ENCODE results near the gene CFAP46.
"Not testable (repeated sequence)": the region's sequence is repeated elsewhere in the genome, so short reads cannot be mapped to it uniquely, and the experiment has no call there.

CFAP46 gene

GRCh38 chr10:132847416-132847777 lies 95.0 kb downstream of the CFAP46 start:
- intact Hi-C loops (cut with DNase I; ENCODE audit: low total_unique reads), result no loop called here
- H3K9me3 ChIP-seq, result peaks cover 0 to 11% (median 11%) of the 10 kb centered on the region in 3 donors
- H3K36me3 ChIP-seq, result no peaks in the 10 kb centered on the region
- no peak for TF ChIP-seq CTCF (IDR thresholded peaks at IDR 0.05)
- no peak overlapping the region for H3K4me3 ChIP-seq
- peak in 1 of 2 donors; percentile 59 for DNase-seq
- H3K27me3 ChIP-seq, result peaks cover 0 to 63% of the 10 kb centered on the region in 2 donors
- H3K4me1 ChIP-seq, result peaks cover 0 to 4% (median 2%) of the 10 kb centered on the region in 4 donors
- no peak overlapping the region for H3K27ac ChIP-seq

DNA sequence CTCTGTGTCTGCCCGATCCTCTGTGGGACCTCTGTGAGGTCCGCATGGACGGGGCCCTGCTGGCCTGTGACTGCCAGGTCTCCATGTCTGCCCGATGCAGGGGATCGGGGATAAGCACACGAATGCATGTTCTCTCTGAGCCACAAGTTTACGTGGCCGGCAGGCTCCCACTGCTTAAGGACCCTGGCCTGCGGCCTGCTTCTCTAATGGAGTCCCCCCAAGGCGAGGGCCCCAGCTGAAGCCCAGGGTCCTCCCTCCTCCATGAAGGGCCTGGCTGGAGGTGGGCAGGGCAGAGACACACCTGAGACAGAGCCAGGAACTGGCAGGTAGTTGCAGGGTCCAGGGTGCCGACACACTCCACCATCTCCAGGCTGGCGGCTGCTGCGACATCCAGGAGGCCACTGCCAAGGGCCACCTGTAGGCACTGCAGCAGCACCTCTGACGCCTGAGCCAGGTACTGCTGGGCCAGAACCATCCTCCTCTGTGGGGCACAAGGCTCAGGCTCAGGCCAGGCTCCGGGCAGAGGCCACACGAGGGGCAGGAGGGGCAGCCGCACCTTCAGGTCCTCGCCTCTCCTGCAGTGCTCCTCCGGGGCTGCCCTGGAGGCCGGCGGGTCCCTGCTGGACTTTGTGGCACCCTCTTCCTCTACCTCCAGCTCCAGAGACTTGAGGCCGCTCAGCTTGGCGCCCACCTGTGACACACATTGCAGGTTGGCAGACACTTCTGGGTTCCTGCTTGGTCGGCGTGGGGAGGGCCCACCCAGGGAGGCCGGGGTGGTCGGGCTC lies 95.5 kb downstream of the CFAP46 start:
- H3K36me3 ChIP-seq, result no peaks in the 10 kb centered on the region
- intact Hi-C loops (cut with DNase I; ENCODE audit: low total_unique reads), result no loop called here
- H3K27me3 ChIP-seq, result peaks cover 0 to 67% of the 10 kb centered on the region in 2 donors
- DNase-seq, result peak in 1 of 2 donors; percentile 59
- H3K9me3 ChIP-seq, result peaks cover 0 to 17% (median 17%) of the 10 kb centered on the region in 3 donors
- TF ChIP-seq CTCF (IDR thresholded peaks at IDR 0.05), result no peak
- H3K27ac ChIP-seq, result no peak overlapping the region
- H3K4me1 ChIP-seq, result peaks cover 0 to 4% (median 2%) of the 10 kb centered on the region in 4 donors
- no peak overlapping the region for H3K4me3 ChIP-seq

DNA sequence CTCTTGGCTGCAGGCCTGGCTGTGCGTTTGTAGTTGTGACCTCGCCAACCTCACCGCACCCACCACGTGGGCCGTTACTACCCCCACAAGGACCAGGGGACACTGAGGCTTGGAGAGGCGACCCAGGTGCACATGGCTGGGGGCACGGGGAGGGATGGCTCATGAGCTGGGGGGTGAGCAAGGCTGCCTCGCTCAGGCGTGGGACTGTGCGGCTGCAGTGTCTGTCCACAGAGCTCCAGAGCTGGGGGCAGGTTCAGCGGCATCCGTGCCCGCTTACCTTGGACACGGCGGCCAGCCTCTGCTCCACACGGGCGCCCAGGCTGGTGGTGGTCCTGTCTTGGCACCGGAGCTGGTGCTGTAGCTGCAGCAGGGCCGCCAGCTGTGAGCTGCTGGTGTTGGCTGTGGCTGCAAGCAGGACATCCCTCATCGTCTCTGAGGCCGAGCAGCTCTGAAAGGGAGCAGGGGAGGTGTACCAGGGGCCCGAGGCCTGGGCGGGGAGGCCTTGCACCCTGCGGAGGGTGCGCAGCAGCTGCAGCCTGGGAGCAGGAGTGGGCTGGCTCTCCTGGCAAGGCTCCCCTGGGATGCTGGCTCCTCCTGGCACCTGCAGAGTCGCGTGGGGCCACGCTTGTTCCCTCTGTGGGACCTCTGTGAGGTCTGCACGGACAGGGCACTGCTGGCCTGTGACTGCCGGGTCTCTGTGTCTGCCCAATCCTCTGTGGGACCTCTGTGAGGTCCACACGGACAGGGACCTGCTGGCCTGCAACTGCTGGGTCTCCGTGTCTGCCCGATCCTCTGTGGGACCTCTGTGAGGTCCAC lies 96.4 kb downstream of the CFAP46 start:
- H3K27ac ChIP-seq, result no peak overlapping the region
- no peak for TF ChIP-seq CTCF (IDR thresholded peaks at IDR 0.05)
- intact Hi-C loops (cut with DNase I; ENCODE audit: low total_unique reads), result no loop called here
- H3K9me3 ChIP-seq, result peaks cover 0 to 24% (median 24%) of the 10 kb centered on the region in 3 donors
- H3K27me3 ChIP-seq, result peaks cover 0 to 75% of the 10 kb centered on the region in 2 donors
- peak in 1 of 2 donors; percentile 43 for DNase-seq
- no peaks in the 10 kb centered on the region for H3K36me3 ChIP-seq
- no peak overlapping the region for H3K4me3 ChIP-seq
- peaks cover 0 to 4% (median 2%) of the 10 kb centered on the region in 4 donors for H3K4me1 ChIP-seq

DNA sequence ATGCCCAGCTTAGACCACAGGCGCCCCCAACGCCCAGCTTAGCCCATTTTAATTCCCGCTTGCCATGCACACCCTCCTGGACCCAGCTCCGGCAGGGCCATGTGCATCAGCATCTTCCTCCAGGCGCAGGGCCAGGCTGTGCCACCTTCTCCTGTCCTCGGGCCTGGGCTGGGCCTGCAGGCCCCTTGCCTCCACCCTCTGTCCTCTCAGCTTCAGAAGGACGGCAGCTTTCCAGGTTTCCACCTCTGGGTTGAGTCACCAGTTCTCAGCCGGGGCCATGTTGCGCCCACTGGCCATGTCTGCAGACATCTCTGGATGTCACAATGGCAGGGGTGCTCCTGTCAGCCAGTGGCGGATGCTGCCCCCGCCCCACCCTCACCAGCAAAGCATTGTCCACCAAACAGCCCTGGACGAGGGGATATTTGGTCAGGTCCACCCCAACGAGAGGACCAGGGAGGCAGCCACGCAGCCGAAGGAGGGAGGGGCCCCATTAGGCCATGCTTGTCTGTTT lies 97.3 kb downstream of the CFAP46 start:
- peak in 1 of 2 donors; percentile 57 for DNase-seq
- no peak for TF ChIP-seq CTCF (IDR thresholded peaks at IDR 0.05)
- Histone ChIP-seq H3K36me3 (no peaks in the 10 kb centered on the region), H3K27ac (no peak overlapping the region), H3K27me3 (peaks cover 0 to 70% of the 10 kb centered on the region in 2 donors), H3K4me3 (no peak overlapping the region), H3K4me1 (peaks cover 0 to 4% (median 2%) of the 10 kb centered on the region in 4 donors), H3K9me3 (peaks cover 0 to 24% (median 24%) of the 10 kb centered on the region in 3 donors)
- intact Hi-C loops (cut with DNase I; ENCODE audit: low total_unique reads), result no loop called here

DNA sequence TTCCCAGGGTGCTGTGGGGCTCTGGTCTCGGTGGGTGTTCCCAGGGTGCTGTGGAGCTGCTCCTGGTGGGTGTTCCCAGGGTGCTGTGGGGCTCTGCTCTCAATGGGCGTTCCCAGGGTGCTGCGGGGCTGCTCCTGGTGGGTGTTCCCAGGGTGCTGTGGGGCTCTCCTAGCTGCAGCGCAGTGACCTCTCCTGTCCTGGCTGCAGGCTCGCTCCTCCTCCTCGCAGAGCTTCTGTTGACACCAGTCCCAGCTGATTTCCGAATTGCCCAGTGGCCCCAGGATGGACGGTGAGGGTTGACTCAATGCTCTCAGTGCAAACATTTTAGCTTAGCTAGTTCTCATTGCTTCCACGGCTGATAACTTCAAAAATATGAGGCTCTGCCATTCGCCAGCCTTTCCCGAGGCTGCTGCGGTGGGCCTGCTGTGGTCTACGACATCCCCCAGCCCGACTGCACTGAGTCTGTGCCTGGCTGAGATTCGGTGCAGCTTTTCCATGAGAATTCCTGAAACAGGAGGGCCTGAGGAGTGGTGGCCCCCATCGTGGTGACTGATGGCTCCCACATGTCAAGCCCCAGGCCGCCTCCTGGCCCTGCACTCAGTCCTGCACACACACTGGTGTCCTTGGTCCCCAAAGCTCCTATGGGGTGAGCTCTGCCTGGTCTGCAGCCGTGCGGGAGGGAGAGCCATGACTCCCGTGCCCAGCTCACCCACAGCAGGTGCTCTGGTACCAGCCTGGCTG lies 98.1 kb downstream of the CFAP46 start:
- H3K4me3 ChIP-seq, result no peak overlapping the region

DNA sequence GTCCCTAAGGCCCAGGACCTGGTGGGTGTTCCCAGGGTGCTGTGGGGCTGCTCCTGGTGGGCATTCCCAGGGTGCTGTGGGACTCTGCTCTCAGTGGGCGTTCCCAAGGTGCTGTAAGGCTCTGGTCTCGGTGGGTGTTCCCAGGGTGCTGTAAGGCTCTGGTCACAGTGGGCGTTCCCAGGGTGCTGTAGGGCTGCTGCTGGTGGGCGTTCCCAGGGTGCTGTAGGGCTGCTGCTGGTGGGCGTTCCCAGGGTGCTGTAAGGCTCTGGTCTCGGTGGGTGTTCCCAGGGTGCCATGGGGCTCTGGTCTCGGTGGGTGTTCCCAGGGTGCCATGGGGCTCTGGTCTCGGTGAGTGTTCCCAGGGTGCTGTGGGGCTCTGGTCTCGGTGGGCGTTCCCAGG lies 99.1 kb downstream of the CFAP46 start:
- H3K4me1 ChIP-seq; H3K4me3 ChIP-seq; intact Hi-C loops (cut with DNase I; ENCODE audit: low total_unique reads); H3K36me3 ChIP-seq; H3K27ac ChIP-seq: not testable (repeated sequence)
- Histone ChIP-seq H3K9me3 (peaks cover 0 to 24% (median 24%) of the 10 kb centered on the region in 3 donors), H3K27me3 (peaks cover 0 to 60% of the 10 kb centered on the region in 2 donors)
- peak in 1 of 2 donors; percentile 27 for DNase-seq

More for the DNA sequence above, 98.1 kb downstream of the CFAP46 start:
- DNase-seq, result peak in 1 of 2 donors; percentile 55
- peaks cover 0 to 66% of the 10 kb centered on the region in 2 donors for H3K27me3 ChIP-seq
- H3K9me3 ChIP-seq, result peaks cover 0 to 24% (median 24%) of the 10 kb centered on the region in 3 donors
- peaks cover 0 to 4% (median 2%) of the 10 kb centered on the region in 4 donors for H3K4me1 ChIP-seq
- H3K27ac ChIP-seq, result no peak overlapping the region
- intact Hi-C loops (cut with DNase I; ENCODE audit: low total_unique reads), result no loop called here
- no peak for TF ChIP-seq CTCF (IDR thresholded peaks at IDR 0.05)
- no peaks in the 10 kb centered on the region for H3K36me3 ChIP-seq

Data from tibial artery (tissue), 4 donors.